Stimulated activated CD4-positive, alpha-beta T cell treated with anti-CD3 and anti-CD28 coated beads, Interleukin-4, amount 100 ng/mL, for 24 hours (primary cell): ENCODE results near the gene DNAJA4.

Experiments used
- DNase-seq: peaks from one replicate; pipeline ENCODE4 v3.0.0-alpha.2; 2020

Gene DNAJA4

DNA sequence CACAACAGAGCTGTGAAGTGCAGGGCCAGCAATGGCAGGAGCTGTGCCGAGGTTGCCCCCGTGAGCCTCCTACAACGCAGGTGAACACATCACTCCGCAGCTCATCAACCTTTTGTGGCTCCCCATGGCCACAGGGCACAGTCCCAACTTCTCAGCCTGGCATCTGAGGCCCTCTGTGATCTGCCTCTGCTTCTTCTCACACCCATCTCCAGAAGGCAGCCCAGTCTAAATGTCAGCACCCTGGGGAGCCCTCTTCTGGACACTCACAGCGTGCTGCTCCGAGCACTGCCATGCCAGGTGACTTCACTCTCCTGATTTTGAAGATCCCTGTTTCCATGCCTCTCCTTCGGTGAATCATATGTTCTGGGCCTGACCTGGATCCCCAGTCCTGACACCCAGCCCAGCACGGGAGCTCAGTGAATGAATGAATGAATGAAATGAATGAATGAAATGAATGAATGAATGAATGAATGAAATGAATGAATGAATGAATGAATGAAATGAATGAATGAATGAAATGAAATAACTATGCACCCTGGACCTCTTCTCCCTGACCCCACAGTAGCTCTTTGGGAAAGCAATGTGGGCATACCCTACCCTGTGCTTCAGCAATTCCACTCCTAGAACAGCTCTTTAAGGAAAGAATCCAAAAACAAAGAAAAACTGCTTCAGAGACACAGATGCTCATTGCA is 52.9 kb downstream of the DNAJA4 start:
- no peak for DNase-seq

DNA sequence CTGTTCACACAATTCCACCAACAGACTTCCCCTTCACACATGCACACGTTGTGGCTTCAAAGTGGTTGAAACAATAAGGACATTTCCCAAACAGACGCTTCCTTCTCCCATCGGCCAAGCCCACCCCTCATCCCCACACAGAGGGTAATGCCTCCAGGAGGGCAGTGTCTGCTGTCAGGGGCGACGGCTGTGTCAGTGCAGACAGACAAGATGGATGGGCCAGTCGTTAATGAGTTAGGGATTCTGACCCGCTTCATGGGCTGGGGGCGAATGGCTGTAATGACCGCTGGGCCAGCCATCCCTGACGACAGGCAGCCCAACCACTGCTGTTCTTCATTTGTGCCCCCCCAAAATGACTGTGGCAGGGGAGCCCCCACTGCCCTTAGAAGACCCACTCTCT is 55.2 kb downstream of the DNAJA4 start:
- DNase-seq: no peak

DNA sequence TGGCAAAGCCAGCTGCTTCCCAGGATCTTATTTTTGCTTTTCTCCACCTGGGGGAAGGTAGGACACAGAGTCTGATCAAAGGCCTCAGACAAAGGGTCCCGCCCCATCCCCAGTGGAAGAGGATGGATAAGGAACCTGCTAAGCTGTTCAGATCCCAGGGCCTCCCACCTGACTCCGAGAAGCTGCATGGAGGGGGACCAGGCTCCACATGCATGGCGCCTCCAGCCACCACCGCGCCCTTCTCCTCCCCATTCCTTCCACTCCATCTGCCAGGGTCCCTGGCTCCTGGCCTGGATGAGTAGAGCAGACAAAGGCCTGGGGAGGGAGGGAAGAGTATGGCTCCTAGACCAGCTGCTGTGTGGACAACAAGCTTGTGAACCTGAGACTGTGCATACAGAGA is 55.8 kb downstream of the DNAJA4 start:
- DNase-seq: no peak

DNA sequence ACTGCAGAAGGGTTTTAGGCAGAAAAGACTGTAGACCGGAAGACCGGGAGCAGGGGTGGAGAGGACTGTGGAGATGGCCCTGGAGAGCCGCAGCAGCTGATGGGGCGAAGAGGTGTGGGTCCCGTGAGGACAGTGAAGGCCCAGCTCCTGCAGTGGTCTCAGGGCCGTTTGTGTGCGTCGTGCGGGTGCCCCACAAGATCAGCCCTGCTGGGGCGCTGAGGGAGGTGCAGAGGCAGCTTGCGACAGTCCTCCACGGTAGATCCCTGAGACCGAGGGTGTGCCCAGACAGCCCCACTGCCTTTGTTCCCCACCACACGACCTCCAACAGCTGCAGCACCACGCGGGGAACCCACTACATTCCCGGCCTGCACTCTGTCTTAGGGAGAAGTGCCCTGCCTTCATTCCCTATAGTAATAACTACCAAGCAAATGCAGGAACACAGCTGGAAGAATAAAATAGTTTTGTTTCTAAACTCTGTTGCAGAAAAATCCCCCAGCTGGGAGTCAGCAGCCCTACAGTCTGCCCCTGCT is 56.7 kb downstream of the DNAJA4 start:
- DNase-seq: no peak

DNA sequence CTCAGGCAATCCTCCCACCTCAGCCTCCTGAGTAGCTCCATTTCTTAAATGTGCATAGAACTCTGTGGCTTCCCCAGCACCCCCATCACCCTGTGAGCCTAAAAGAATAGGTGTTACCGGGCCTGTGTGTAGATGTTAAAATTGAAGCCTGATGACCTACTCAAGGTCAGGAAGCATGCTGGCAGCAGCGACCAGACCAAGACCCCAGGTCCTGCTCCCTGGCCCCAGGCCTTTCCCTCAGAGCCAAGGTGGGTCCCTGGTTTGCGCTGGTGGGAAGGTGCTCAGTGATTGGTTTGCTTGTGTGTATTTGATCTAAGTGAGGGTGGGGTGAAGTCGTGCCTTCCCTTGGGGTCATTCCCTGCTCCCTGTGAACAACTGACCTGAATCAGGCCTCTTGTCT is 57.4 kb downstream of the DNAJA4 start:
- no peak for DNase-seq

DNA sequence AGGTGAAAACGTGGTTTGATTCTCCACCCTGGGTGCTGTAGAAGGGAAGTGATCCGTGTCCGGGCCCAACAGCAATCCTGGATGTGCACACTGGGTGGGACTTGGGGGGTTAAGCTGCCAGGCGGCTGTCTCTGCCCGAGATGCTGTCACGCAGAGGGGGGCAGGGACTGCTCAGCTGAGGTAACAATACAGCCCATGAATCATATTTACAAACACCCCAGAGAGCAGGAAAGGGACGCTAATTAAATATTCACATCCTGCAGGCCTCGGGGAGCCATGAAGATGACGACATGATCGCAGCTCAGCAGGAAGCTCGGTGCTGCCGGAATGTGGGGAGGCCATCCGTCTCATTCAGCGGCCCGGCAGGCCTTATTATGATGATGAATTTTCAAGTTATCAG is 57.9 kb downstream of the DNAJA4 start:
- no peak for DNase-seq

DNA sequence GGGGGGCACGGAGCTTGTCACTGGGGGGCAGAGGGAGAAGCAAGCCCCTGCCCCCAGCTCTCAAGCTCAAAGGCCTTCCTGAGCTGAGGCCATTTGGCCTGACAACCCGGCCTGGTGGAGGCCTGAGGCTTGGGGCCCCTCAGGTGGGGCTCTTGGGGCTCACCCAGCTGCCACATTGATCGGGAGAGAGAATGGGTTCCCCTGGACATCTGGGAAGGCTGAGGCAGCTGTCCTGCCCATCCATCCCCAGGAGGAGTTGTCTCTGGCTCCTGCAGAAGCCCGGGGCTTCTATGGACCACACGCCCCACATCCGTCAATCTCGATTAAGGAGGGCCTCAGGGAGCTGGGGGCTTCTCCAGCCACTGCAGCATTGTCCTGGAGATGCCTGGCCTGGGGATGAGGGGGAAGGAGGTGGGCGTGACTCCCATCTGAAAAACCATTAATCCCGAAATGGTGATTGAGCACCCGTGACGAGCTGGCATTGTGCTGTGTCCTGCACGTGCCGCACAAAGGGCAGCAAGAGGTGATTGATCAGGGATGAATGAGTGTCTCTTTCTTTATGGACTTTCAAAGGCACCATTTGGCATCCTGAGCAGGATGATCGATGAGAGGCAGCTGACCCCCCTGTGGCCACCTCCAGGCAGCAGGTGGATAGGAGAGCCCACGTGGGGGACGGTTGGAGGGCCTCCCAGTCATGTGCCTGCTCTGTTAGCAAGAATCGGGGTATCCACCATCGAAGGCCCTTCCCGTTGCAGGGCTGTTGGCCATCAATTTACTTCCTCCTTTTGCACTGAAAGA is 58.6 kb downstream of the DNAJA4 start:
- no peak for DNase-seq

DNA sequence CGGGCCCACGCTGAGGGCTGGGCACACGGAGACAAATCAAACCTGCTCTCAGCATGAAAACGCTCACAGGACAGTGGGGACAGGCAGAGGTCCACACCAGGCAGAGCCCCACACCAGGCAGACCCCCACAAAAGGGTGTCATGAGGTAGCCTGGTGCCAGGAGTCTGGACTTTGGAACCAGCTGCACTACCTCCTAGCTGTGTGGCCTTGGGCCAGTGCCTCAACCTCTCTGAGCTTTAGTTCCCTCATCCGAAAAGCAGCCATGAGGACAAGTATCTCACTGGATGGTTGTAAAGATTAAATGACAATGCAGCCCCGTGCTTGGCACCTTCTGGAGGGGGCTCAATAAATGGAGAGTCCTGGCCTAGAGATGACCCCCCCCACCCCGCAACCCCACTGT is 59.3 kb downstream of the DNAJA4 start:
- DNase-seq: no peak

DNA sequence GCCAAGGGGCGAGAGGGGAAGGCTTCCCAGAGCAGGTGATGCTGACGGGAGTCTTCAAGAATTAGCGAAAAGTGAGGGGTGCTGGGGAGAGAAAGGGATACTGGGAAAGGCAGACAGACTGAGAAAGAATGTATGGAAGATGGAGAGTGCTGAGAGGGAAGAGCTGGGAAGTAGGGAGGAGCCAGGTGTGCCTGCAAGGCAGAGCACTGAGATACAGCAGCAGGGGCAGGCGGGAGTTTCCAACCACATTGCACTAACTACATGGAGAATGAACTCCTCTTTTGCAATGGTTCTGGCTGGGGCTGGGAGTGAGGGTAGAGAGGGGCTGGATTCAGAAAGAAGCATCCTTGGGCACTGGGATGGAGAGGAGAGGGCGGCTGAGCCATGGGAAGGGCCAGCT is 59.8 kb downstream of the DNAJA4 start:
- DNase-seq: no peak

DNA sequence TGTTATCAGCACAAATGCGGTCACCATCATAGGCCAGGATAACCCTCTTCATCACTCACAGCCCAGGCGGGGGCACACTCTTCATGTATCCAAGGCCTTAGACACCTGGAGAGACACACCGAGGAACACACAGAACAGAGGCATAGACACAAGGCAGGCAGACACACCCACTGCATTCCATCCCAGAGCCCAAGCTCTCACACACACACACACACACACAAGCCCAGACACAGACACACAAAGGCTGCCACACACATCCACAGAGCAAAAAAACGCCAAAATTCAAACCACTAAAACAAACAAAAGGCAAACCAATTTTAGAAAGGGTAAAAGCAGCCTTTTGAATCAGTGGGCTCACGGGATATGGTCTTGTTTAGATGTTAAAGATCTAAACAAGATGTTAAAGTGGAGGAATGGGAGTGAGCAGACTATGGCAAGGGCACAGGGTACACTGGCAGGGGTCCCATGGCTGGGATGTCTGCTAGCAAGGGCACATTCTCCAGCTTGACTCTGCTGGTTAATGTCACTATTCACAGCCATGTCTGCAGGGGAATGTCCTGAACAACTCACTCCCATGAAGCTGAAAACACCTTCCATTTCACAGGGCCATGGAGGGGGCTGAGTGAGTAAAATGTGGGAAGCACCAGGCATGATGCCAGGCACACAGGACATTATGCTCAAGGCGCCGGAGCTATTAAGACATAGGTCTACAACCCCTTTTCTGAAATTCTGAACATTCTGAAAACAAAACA is 60.9 kb downstream of the DNAJA4 start:
- no peak for DNase-seq

DNA sequence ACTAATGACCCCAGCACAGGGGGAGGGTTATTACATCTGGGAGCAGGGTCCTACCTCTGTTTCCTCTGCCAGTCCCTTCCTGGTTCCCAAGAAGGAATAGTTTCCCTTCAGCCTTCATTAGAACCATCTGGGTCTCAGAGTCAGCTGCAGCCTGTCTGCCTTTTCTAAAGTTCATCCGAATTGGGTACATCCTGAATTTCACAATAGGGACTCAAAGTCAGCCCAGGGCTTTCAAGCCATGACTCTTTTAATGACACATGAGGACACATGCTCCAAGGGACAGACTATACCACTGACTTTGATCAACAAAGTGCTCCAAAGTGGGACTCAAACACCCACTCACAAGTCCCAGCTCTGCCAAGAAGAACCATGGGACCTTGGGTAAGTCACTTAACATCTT is 63.1 kb downstream of the DNAJA4 start:
- DNase-seq: no peak

DNA sequence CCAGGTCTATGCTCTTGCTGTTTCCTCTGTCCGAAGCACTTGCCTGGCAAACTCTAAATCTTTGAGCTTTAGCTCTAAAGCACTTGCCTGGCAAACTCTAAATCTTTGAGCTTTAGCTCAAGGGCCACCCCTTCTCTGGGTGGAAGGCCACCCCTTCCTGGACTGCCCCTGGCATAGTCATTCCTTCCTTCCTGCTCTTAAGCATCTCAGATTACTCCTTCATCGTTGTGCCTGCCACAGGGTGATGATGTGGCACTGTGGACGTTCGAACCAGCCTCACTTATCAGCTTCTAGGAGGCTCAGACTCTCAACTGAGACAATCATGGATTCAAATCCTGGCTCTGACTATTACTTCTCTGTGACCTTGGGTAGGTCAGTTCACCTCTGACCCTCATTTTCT is 65.3 kb downstream of the DNAJA4 start:
- DNase-seq: no peak
